ENCODE measurements around the gene SLC6A7.

Gene SLC6A7

DNA sequence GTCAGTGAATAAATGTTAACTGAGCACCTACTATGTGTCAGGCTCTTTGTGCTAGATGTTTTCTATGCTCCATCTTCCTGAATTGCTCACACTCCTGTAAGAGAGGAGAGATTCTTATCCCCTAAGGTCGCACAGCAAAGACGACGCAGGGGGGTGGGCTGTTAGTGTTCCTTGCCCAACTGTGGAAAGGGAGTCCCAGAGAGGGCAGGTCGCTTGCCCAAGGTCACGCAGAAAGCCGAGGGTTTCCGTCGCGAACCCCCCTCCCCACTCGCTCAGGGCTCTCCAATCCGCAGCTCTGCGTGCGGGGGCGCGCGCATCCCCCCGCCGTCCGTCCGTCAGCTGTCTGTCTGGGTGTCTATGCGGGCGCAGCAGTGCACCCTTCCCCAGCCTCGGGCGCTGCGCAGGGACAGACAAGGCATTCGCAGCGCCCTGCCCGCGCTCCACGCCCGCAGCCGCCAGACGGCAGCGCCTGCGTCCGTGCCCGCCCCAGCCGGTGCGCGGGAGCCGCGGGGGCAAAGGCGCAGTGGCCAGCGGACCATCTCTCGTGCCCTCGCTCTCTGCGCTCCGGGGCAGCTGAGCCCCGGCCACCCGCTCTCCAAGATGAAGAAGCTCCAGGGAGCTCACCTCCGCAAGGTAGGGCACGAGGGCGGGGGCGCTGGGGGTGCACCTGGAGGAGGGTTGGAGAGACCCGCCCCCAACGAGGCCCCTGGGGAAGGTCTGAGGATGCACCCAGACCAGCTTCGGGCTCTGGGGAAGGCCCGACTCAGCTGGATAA lies at the start of gene SLC6A7:
Gene SLC6A7, plus strand, starts transcription at position 335 of the 775 bp plus-strand sequence. Its CDS starts 266 bp downstream, at position 601.
- no peak within 1 kb of the TSS for H3K4me3 ChIP-seq (ENCODE audit: low read depth, low read length)
- H3K36me3 ChIP-seq = no peaks in the 10 kb centered on the region
- DNase-seq = no peak
- no peaks in the 10 kb centered on the region for H3K9me3 ChIP-seq (ENCODE audit: severe bottlenecking)
- H3K27me3 ChIP-seq (ENCODE audit: insufficient read depth, low read depth, severe bottlenecking) = no peaks in the 10 kb centered on the region
- TF ChIP-seq, protein P1, sequence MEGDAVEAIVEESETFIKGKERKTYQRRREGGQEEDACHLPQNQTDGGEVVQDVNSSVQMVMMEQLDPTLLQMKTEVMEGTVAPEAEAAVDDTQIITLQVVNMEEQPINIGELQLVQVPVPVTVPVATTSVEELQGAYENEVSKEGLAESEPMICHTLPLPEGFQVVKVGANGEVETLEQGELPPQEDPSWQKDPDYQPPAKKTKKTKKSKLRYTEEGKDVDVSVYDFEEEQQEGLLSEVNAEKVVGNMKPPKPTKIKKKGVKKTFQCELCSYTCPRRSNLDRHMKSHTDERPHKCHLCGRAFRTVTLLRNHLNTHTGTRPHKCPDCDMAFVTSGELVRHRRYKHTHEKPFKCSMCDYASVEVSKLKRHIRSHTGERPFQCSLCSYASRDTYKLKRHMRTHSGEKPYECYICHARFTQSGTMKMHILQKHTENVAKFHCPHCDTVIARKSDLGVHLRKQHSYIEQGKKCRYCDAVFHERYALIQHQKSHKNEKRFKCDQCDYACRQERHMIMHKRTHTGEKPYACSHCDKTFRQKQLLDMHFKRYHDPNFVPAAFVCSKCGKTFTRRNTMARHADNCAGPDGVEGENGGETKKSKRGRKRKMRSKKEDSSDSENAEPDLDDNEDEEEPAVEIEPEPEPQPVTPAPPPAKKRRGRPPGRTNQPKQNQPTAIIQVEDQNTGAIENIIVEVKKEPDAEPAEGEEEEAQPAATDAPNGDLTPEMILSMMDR (IDR thresholded peaks at IDR 0.05; ENCODE audit: low read depth, low read length) = no peak
- no peak within 1 kb of the TSS for H3K27ac ChIP-seq

DNA sequence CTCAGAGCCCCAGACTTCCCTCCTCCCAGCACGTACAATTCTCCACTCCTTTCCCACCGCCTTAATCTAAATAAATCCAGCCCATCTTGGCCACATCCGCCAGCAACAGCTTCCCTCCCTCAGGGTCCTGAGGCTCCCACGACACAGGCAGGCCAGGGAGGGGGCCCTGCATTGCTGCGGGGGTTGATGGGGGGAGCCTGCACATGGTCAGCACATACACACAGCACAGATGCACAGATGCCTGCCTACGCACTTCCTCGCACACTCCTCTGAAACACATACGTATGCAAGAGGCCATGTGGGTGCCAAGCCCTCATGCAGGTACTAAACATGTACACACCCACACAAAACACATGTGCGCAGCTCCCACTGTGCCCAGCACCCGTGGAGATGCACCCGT lies 49.0 kb upstream of the SLC6A7 start:
- H3K27me3 ChIP-seq (ENCODE audit: insufficient read depth, low read depth, severe bottlenecking) = no peaks in the 10 kb centered on the region
- no peaks in the 10 kb centered on the region for H3K36me3 ChIP-seq
- DNase-seq = no peak
- TF ChIP-seq, protein P1 (IDR thresholded peaks at IDR 0.05; ENCODE audit: low read depth, low read length) = no peak
- no peaks in the 10 kb centered on the region for H3K9me3 ChIP-seq (ENCODE audit: severe bottlenecking)
- H3K4me3 ChIP-seq (ENCODE audit: low read depth, low read length) = no peak overlapping the region
- no peak overlapping the region for H3K27ac ChIP-seq

DNA sequence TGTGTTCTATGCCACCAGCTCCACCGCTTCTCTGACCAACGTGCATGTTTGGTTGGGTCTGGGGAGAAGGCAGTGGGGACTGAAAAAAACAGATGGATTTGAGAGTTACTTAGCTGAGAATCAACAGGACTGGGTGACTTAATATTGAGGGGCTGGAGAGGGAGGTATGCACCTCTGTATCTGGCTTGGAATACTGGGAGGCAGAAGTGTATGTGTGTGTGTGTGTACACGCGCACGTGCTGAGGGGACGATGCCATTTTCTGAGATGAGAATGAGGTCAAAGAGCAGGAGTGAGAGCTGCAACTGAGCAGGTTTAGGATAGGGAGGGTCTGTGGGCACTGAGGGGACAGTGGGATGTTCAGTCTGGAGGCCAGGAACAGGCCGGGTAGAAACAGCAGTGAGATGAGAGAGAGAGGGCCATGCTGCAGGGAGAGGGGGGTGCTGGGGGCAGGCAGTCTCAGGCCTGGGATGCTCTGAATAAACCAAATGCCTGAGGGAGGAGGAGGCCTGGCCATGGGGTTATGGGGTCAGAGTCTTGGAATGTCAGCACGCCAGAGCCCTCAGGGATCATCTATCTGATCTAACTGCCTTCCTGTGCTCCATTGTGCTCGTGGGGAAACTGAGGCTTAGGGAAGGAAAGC lies 48.2 kb upstream of the SLC6A7 start:
- no peak for DNase-seq
- TF ChIP-seq, protein P1 (IDR thresholded peaks at IDR 0.05; ENCODE audit: low read depth, low read length) = no peak
- Histone ChIP-seq H3K9me3 (ENCODE audit: severe bottlenecking) (no peaks in the 10 kb centered on the region), H3K27me3 (ENCODE audit: insufficient read depth, low read depth, severe bottlenecking) (no peaks in the 10 kb centered on the region), H3K36me3 (no peaks in the 10 kb centered on the region), H3K27ac (no peak overlapping the region), H3K4me3 (ENCODE audit: low read depth, low read length) (no peak overlapping the region)

DNA sequence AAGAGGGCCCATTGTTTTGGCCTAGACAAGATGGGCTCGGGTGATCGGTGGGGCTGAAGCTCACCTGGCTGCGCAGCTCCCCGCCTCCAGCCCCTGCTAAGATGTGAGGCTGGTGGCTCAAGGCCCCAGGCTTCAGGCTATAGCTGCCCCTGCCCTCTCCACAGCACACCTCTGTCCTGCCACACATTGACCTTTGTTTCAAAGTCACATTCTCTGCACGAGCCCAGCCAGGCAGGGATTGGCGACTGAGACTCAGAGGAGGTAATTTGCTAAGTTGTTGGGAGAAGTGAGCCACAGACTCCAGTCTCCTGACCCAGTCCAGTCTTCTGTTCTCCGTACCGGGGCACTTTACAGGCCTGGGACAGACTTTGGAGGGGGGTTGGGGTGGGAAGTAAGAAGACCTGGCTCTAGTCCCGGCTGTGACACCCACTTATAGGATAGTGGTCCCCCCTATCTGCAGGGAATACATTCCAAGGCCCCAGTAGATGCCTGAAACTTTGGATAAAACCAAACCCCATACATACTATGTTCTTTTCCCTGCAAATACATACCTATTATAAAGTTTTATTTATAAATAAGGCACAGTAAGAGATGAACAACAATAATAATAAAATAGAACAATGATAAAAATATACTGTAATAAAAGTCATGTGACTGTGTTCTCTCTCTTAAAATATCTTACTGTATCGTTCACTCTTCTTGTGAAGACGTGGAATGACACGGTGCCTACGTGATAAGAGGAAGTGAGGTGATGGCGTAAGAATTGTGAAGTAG lies 47.5 kb upstream of the SLC6A7 start:
- TF ChIP-seq, protein P1 (IDR thresholded peaks at IDR 0.05; ENCODE audit: low read depth, low read length) = no peak
- Histone ChIP-seq H3K9me3 (ENCODE audit: severe bottlenecking) (no peaks in the 10 kb centered on the region), H3K4me3 (ENCODE audit: low read depth, low read length) (no peak overlapping the region), H3K36me3 (no peaks in the 10 kb centered on the region), H3K27ac (no peak overlapping the region), H3K27me3 (ENCODE audit: insufficient read depth, low read depth, severe bottlenecking) (no peaks in the 10 kb centered on the region)
- DNase-seq = no peak

DNA sequence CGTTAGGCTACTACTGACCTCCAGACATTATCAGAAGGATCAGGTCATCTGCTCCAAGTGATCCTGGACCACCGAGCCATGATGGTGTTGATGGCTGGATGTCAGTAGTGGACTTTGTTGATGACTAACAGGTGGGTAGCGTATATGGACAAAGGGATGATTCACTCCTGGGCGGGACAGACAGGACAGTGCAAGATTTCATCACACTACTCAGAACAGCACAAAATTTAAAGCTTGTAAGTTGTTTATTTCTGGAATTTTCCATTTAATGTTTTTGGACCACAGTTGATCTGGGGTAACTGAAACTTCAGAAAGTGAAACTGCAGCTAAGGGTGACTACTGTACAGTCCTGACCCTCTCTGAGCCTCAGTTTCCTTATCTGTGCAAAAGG lies 46.9 kb upstream of the SLC6A7 start:
- no peak for DNase-seq
- Histone ChIP-seq H3K27me3 (ENCODE audit: insufficient read depth, low read depth, severe bottlenecking) (no peaks in the 10 kb centered on the region), H3K9me3 (ENCODE audit: severe bottlenecking) (no peaks in the 10 kb centered on the region), H3K27ac (no peak overlapping the region), H3K36me3 (no peaks in the 10 kb centered on the region), H3K4me3 (ENCODE audit: low read depth, low read length) (no peak overlapping the region)
- TF ChIP-seq, protein P1 (IDR thresholded peaks at IDR 0.05; ENCODE audit: low read depth, low read length) = no peak

All from WERI-Rb-1 (cell line).